Activated naive CD8-positive, alpha-beta T cell (primary cell): ENCODE results near the gene SERTAD4.

Experiments used
- H3K27ac Mint-ChIP-seq: one replicate; pipeline ENCODE4 v1.8.0; 2021; ENCODE audit warnings: mixed read lengths
- H3K27me3 Mint-ChIP-seq: one replicate; pipeline ENCODE4 v1.8.0; 2021; ENCODE audit warnings: mixed read lengths
- H3K36me3 Mint-ChIP-seq: one replicate; pipeline ENCODE4 v1.8.0; 2021; ENCODE audit warnings: mixed read lengths
- H3K4me1 Mint-ChIP-seq: one replicate; pipeline ENCODE4 v1.8.0; 2021; ENCODE audit warnings: low read depth, mixed read lengths
- H3K4me3 Mint-ChIP-seq: one replicate; pipeline ENCODE4 v1.8.0; 2021; ENCODE audit warnings: mild to moderate bottlenecking, mixed read lengths
- H3K9me3 Mint-ChIP-seq: one replicate; pipeline ENCODE4 v1.8.0; 2021; ENCODE audit warnings: low read depth, mixed read lengths

Gene SERTAD4

GRCh38 chr1:210294999-210295745 is 62.6 kb downstream of the SERTAD4 start:
- Mint-ChIP-seq H3K4me3 (no peak overlapping the region), H3K4me1 (peaks cover 5% of the 10 kb centered on the region), H3K9me3 (no peaks in the 10 kb centered on the region), H3K36me3 (no peaks in the 10 kb centered on the region), H3K27me3 (peaks cover 17% of the 10 kb centered on the region), H3K27ac (no peak overlapping the region)
